ENCODE data around the gene DIP2C. TPM values are rescaled to one million over a fixed set of nuclear protein-coding genes. Genes with fewer than 3 reads are reported as not detected.
"Not testable (repeated sequence)": the region's sequence is repeated elsewhere in the genome, so short reads cannot be mapped to it uniquely, and the experiment has no call there.

The DIP2C gene
- total RNA-seq, 1 donor from 2014 or later = 31.9 TPM

DNA sequence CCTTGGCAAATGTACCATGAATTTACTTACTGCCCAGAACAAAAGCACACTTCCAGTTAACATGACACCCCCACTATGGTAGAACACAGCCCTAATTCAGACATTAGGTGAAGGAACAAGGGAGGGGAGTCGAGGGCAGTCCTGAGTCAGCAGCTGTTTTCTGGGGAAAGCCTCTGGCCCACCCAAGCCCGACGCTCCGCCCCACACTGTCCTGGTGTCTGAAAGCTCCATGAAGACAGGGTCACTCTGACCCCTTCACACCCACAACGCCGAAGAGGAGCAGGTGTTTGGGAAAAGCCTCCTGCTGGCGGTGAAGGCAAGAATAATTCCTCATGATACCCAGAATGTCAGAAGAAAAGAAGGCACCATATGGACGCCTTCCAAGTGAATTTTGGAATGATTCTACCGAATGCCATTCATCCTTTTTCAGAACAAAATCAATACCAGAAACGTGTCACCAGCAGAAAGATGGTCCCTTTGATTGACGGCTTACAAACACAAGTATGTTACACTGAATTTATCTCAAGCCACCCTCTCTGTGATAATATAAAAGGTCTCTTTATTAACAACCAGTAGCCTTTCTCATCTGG lies 172.1 kb downstream of the DIP2C start:
- peak; percentile 18 for DNase-seq (ENCODE audit: low read depth)

DNA sequence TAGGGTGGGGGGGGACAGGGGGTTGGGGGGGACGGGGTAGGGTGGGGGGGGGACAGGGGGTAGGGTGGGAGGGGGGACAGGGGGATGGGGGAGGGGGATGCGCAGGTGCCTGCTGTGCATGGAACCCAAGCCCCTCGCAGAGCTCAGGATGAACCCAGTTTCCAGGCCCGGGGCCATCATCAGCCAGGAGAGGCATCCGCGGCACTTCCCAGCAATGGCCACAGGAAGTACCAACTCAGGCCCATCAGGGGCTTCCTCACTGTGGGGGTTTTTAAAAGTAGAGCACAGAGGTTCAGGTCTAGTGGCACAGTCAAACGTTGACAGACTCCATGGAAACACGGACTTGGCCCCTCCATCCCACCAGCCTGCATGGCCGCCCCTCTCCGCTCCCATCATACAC lies 172.7 kb downstream of the DIP2C start:
- DNase-seq (ENCODE audit: low read depth) = no peak

DNA sequence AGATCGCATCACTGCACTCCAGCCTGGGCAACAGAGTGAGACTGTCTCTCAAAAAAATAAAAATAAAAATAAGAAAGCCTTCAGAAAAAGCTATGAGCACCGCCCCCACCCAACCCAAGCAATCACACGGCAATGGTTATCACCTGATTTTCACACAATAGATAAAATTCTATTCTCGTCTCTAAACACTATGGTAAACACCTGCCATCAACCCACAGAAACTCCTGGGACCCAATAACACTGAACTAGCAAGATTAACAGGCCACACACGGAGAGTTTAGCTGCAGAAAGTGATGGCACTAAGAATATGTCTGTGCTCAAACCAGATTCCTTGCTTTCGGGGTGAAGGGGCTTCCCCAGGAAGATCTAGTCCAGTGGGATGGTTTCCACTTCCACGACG lies 173.8 kb downstream of the DIP2C start:
- no peak for DNase-seq (ENCODE audit: low read depth)

DNA sequence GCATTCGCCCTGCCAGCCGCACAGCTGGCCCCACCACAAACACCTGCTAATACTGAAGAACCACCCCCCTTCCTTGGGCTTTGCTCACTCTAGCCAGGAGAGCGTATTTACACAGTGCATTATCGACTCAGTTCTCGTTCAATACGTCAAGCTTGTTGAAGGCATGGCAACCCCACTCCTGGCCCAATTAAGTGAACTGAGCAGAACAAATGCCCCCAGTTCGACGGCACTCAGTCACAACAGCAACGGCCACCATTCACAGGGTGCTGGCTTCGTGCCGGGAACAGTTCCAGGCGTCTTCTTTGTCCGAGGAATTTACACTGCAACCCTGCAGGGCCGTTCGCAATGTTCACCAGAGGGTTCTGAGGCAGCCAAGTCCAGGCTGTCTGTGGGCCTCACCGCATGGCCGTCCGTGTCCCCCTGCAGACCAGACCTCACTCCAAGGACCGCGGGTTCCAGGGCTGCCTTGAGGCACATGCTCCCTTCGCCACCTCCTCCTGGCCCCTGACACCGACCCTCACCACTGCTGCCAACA lies 175.3 kb downstream of the DIP2C start:
- DNase-seq (ENCODE audit: low read depth) = no peak

DNA sequence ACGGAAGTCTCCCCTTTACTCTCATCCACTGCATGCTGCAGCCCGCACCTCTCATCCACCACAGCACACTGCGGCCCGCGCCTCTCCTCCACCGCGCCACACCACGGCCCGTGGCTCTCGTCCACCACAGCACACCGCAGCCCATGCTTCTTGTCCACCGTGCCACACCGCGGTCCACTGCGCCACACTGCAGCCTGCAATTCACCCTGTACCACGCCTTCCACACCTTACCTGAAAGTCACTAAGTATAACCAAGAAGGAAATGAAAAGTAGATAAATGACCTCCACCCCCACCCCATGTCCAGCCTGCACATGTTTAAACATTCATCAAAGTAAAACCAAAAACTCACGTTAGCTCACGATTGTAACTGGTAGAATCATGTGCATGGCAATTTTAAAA lies 176.1 kb downstream of the DIP2C start:
- no peak for DNase-seq (ENCODE audit: low read depth)

DNA sequence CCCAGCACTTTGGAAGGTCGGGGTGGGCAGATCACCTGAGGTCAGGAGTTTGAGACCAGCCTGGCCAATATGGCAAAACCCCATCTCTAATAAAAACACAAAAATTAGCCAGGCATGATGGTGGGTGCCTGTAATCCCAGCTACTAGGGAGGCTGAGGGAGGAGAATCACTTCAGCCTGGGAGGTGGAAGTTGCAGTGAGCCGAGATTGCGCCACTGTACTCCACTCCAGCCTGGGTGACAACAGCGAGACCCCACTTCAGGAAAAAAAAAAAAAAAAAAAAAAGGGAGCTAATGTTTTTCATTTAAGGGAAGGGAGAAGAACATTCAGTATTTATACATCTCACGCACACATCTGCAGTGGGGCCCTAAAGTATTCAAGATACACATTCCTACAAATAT lies 176.8 kb downstream of the DIP2C start:
- not testable (repeated sequence) for DNase-seq (ENCODE audit: low read depth)

DNA sequence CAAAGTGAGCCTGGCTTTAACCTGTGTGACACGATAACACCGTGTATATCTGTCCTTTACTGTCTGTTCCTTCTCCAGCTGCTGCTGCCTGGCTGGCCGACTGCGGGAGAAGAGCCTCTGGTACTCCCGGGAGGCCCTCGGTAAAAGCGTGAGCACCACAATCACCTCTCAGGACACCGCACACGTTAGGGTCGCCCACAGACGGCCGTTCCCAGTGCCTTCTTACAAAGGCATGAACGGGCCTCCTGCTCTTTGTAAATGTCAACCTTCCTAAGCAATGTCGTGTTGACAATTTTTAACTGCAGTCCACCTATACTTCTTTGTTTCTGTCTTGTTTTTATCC lies 177.6 kb downstream of the DIP2C start:
- DNase-seq (ENCODE audit: low read depth) = no peak

DNA sequence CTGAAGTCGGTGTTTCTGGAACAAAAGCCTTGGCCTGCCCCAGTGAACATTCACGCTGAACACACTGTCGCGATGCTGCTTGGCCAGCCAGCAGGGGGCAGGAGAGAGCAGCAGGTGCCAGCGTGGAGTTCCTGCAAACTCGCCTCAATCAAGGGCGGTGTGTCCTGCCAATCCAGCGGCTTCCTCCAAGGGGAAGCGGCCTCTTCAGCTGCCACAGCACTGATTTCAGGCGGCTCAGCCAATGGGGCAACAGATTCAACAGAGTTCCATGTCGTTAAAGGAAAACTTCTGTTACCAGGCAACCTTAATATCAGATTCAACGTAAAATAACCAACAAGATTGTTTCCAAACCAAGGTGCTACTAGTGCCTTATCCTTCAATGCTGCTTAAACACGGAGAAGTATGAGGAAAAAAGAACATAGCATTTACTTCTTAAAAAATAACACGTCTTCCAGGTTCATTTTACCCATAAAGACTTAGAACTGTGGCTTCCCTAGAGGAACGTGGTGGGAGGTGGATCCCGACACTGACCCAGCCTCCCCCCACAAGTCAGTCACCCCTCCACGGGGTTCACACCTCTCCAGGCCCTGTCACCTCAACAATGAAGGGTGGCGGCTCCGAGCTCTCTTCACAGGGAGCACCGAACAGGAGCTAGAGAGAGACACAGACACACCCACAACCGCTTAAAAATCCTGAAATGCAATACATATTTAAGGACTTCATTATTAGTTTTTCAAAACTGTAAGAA lies 178.2 kb downstream of the DIP2C start:
- DNase-seq (ENCODE audit: low read depth) = peak; percentile 94

DNA sequence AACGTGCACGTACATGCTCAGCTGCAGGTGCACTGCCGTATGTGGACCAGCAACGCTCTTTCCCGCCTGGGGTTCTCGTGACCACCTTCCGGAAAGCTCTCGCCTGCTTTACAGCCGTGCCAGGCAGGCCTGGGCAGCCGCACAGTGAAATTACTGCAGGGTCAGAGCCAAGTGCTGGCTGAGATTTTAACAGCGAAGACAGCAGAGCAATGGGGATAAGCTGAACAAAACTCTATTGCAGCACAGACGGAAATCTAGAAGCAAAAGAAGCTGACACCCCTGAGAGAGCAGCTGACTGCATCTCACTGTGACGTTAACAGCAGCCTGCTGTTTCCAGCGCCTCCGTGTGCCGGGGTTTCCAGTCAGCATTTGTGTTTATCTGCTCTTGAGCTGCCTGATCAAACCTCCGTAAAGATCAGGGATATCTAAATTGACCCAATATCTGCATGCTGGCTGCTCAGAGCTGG lies 179.0 kb downstream of the DIP2C start:
- DNase-seq (ENCODE audit: low read depth) = no peak

DNA sequence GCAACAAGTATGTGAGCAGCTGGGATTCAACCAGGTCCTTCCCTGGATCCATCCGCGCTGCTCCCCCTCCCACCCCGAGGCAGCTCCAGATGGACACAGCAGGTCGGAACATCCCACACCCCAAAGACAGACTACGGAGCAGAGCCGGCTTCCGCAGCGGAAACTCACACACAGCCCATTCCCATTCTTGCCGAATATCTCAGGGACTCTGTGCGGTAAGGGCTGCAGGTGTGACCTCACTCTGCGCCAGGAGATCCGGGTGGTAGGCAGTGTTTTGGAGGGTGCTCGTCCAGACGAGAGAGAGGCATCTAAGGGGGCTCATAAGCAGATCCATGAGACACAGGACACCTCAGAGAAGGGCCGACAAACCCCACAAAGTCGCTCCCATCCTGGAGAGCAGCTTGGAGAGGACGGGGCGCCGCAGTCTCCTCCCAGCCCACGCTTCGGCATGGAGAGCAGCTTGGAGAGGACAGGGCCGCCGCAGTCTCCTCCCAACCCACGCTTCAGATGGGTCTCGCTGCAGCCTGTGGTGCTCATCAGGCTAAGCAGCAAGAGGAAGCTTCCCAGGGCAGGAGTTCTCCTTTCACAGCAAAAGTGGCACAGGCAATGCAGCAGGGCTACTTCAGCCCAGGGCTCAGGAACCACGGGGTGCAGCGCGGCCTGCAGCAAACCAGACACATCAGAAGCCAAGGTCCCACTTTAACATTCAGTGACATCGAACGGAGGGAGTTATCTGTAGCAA lies 179.9 kb downstream of the DIP2C start:
- no peak for DNase-seq (ENCODE audit: low read depth)

DNA sequence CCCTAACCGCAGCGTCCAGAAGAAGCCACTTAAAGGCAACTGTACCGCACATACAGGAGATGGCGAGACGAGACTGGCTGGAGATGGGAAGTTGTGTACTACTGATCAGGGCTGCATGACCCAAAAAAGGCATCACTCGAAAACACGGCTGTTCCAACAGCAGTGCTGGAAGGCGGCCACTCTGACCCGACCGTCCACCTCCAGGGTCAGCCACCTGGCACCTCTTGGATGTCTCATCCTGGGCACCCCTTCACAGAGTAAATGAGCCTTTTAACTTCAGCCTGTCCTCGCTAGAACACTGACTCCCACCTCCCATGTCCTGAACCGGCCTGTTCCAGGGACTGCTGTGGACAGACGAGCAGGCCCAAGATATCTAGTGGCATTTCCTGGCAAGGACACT lies 180.7 kb downstream of the DIP2C start:
- no peak for DNase-seq (ENCODE audit: low read depth)

DNA sequence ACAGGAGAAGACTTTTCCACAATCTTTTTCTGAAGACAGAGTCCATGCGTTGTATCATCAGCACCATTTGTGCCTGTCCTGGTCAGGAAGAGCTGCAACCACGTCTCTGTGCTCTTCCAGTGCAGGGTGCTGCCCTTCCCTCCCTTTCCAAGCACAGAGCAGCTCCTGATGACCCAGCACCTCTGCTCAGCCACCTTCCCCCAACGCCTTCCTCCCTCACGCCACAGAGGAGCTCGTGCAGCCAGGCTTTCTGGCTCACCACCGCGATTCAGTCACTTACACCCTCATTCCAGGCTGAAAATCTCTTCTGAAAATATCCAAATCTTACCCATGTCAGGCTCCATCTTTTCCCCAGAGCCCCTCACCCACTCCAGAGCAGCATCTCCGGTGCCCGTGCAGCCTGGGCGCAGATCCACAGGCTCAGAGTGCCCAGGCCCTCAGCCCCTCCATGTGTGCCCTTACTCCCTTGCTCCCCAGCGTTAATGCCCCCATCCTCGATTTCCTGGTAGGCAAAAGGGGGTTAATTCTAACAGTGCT lies 181.5 kb downstream of the DIP2C start:
- DNase-seq (ENCODE audit: low read depth) = no peak

DNA sequence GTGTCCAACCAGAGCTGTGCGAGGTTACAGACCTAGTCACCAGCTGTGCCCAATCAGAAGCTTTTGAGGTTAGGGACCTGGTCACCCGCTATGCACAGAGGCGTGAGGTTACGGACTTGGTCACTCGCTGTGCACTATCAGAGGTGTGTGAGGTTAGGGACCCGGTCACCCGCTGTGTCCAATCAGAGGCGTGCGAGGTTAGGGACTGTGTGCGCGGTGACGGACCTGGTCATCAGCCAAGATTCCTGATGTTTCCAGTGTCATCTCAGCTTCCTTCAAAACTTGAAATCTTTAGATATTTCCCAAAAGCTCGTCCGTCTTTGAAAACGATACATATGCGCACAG lies 182.1 kb downstream of the DIP2C start:
- no peak for DNase-seq (ENCODE audit: low read depth)

DNA sequence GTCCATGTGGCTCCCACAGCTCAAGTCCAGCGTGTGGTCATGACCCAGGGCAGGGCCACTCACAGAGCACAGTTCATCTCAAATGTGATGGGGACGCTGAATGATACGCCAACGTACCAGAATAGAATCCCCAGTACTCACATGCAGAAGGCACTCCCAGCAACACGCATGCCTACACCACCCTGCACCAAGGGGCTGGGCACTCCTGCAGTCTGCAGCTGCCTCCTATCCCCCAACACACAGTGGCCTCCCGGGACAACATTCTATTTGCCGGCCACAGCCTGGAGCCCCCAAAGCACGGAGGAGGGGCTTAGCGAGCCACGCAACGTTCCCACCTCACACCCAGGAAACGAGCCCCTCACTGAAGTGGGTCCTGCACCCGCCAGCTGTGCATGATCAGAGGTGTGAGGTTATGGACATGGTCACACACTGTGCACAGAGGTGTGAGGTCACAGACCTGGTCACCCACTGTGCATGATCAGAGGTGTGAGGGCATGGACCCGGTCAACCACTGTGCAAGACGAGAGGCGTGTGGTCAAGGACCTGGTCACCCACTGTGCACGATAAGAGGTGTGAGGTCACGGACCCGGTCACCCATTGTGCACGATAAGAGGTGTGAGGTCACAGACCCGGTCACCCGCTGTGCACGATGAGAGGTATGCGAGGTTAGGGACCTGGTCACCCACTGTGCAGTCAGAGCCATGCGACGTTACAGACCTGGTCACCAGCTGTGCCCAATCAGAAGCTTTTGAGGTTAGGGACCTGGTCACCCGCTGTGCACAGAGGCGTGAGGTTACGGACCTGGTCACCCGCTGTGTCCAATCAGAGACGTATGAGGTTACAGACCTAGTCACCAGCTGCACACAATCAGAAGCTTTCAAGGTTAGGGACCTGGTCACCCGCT lies 182.8 kb downstream of the DIP2C start:
- DNase-seq (ENCODE audit: low read depth) = no peak

DNA sequence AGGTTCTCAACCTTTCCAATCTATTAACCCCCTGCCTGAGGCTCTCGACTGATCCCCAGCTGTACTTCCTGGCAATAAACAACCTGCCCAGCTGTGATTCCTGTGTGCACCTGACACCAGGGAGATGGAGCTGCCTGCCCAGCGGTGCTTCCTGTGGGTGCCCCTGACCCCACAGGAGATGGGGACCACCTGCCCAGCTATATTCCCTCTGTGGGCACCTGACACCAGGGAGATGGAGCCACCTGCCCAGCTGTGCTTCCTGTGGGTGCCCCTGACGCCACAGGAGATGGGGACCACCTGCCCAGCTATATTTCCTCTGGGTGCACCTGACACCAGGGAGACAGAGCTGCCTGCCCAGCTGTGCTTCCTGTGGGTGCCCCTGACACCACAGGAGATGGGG lies 184.0 kb downstream of the DIP2C start:
- DNase-seq (ENCODE audit: low read depth) = no peak

DNA sequence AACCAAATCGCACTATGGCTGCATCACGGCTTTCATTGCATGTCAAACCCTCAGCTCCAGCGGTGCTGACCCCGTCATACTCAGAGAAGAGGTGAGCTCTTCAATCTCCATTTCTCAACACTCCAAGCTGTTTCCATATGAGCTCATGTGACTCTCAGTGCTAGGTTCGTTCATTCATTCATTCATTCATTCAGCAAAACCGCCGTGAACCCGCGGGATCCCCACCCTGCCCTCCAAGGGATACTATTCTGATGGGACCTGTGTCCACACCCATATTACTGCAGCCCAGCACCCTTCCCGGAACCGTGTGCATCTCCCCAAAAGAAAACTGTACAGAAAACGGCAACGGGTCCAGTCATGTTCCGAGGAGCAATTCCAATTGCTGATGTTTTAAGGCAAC lies 184.7 kb downstream of the DIP2C start:
- DNase-seq (ENCODE audit: low read depth) = no peak

DNA sequence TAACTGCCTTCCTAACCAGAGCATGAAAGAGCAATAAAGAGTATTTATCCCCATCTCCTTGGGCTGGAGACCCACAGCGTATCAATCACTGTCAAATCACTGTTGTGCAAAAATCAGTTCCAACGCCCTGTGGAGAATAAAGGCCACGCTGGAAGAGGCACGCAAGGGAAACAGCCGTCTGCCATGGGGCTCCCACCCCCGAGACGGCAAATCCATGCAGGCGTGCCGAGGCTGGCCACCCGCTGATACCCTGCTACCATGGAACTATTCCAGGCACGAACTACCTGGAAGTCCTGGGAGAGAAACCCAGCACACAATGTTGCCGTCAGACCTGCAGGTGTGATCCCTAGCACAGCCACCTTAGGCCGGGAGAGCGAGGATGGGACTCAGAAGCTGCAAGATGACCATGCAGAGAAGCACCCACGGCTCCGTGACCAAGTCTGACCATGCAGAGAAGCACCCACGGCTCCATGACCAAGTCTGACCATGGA lies 185.3 kb downstream of the DIP2C start:
- no peak for DNase-seq (ENCODE audit: low read depth)

DNA sequence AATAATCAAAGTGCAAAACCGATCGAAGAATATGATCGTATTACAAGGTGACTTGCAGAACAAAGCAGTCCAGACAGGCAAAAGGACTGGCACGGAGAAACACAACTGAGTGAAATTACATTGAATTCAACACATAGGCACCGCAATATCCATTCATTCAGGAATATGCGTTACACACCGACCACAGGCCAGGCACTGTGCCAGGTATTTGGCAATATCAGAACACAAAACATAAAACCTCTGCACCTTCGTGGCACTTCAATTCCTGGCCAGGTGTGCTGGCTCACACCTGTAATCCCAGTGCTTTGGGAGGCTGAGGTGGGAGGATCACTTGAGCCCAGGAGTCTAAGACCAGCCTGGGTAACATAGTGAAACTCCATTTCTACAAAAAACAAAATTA lies 187.9 kb downstream of the DIP2C start:
- DNase-seq (ENCODE audit: low read depth) = no peak

DNA sequence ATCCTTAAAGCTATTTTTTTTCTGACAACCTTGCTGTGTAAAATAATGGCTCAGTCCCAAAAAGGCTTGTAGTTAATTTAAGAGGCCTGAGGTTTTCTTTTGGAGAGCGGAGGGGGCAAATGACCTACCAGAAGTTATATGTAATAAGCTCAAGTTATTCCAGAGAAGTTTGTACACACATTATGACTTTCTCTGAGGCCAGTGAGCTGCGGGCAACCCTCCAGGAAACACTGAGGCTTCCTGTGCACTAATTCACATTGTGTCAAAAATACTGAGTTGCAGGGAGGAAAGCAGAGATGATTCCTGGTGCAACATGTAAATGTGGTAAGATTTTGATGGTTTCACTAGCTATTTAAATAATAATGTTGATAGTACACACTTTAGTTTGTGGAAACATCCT lies 188.6 kb downstream of the DIP2C start:
- DNase-seq (ENCODE audit: low read depth) = no peak

DNA sequence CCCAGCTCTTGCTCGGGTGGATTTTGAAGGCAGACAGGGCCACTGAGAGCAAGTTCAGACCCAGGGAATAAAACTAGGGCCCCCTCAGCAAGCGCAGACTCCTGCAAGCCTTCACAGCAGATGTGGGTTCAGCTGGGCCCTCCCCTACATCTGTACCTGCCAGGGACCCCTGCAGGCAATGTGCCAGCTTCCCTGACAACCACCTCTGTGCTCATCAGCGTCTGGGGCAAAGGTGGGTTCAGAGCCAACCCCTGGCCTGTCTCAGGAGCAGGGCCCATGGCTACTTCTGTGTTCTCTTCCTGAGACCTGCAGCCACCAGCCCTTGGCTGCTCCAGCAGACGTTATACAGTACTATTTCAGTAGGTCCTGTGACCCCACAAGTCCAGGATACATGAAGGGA lies 189.5 kb downstream of the DIP2C start:
- no peak for DNase-seq (ENCODE audit: low read depth)

Measured in myocyte (in vitro differentiated cells).